Astrocyte of the cerebellum (primary cell): Measurements from ENCODE around the gene ZNF423.
"Not testable (repeated sequence)": the region's sequence is repeated elsewhere in the genome, so short reads cannot be mapped to it uniquely, and the experiment has no call there.

Experiments
- DNase-seq: peaks from one replicate; pipeline ENCODE4 v3.0.0-alpha.2; 2011; ENCODE audit warnings: low read depth
- H3K4me3 ChIP-seq: 2 replicates; pipeline ENCODE4 v1.5.1; 2011; ENCODE audit warnings: mild to moderate bottlenecking, low read depth, low read length, moderate library complexity
- CTCF ChIP-seq: IDR thresholded peaks from 2 replicates; pipeline ENCODE4 v1.5.1; 2012; ENCODE audit warnings: low read length, low read depth, moderate library complexity, mild to moderate bottlenecking; ENCODE audit errors: missing control alignments
- in situ Hi-C: cut with HindIII; loops from 2 replicates; pipeline ENCODE4 v1.10.0; 2017; ENCODE audit warnings: low sequenced_read_pairs

The ZNF423 gene

GRCh38 chr16:49687476-49688002 lies 168.4 kb downstream of the ZNF423 start:
- in situ Hi-C loops, result loop anchor here (5.0 kb wide), 1 partner anchor 35 kb away; no protein-coding TSS in a partner anchor
- no peak for DNase-seq

GRCh38 chr16:49684696-49685095 lies 171.2 kb downstream of the ZNF423 start:
- no peak for DNase-seq
- no peak overlapping the region for H3K4me3 ChIP-seq
- in situ Hi-C loops, result loop anchor here (5.0 kb wide), 1 partner anchor 32 kb away; no protein-coding TSS in a partner anchor
- TF ChIP-seq CTCF, result no peak

More at GRCh38 chr16:49687476-49688002, 168.4 kb downstream of the ZNF423 start:
- H3K4me3 ChIP-seq, result no peak overlapping the region
- no peak for TF ChIP-seq CTCF

GRCh38 chr16:49682577-49683165 lies 173.2 kb downstream of the ZNF423 start:
- in situ Hi-C loops, result no loop called here
- no peak for TF ChIP-seq CTCF
- DNase-seq, result no peak
- no peak overlapping the region for H3K4me3 ChIP-seq

GRCh38 chr16:49681217-49681883 lies 174.6 kb downstream of the ZNF423 start:
- no peak overlapping the region for H3K4me3 ChIP-seq
- TF ChIP-seq CTCF, result no peak
- in situ Hi-C loops, result no loop called here
- DNase-seq, result no peak

GRCh38 chr16:49679095-49679494 lies 176.8 kb downstream of the ZNF423 start:
- no peak for DNase-seq
- in situ Hi-C loops, result no loop called here
- no peak for TF ChIP-seq CTCF
- no peak overlapping the region for H3K4me3 ChIP-seq

- DNase-seq, H3K4me3 ChIP-seq, in situ Hi-C loops: not testable (repeated sequence)
Measured at GRCh38 chr16:49677661-49678060, 178.3 kb downstream of the ZNF423 start.

GRCh38 chr16:49675413-49675812 lies 180.5 kb downstream of the ZNF423 start:
- TF ChIP-seq CTCF, result no peak
- in situ Hi-C loops, result no loop called here
- H3K4me3 ChIP-seq, result no peak overlapping the region
- DNase-seq, result no peak
